ENCODE measurements around the gene HTT.

DNA sequence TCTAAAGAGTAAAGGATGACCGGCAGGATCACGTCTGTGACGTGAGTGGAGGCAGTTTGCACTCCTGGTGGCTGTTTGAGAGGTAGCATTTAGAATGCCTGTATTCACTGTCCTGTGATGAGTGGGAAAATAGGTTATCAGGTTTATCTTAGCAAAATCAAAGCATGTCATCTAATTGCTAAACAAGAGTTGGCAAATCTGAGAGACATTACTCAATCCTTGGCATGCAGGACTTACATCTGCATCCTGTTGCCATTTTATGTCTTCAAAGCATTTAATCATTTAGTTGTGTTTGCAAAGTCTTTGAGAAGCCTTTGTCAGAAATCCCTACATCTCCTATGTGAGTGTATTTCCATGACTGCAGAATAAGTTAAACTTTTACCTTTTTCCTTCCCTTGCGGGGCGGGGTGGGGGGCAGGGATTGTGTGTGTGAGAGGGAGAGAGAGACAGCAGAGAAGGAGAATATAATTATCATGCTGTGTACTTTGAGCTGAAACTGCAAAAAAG is 133.1 kb downstream of the HTT start:
- TF ChIP-seq CREB1 (IDR thresholded peaks at IDR 0.05), result no peak
- TF ChIP-seq CREB1 (CRISPR knock-in tag; IDR thresholded peaks at IDR 0.05), result no peak
- TF ChIP-seq, protein P1, sequence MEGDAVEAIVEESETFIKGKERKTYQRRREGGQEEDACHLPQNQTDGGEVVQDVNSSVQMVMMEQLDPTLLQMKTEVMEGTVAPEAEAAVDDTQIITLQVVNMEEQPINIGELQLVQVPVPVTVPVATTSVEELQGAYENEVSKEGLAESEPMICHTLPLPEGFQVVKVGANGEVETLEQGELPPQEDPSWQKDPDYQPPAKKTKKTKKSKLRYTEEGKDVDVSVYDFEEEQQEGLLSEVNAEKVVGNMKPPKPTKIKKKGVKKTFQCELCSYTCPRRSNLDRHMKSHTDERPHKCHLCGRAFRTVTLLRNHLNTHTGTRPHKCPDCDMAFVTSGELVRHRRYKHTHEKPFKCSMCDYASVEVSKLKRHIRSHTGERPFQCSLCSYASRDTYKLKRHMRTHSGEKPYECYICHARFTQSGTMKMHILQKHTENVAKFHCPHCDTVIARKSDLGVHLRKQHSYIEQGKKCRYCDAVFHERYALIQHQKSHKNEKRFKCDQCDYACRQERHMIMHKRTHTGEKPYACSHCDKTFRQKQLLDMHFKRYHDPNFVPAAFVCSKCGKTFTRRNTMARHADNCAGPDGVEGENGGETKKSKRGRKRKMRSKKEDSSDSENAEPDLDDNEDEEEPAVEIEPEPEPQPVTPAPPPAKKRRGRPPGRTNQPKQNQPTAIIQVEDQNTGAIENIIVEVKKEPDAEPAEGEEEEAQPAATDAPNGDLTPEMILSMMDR (IDR thresholded peaks at IDR 0.05 in 2 of 3, conservative IDR thresholded peaks at IDR 0.05 in 1 of 3; ENCODE audit: insufficient read depth in 2 of 3, low read depth in 1 of 3, low read length in 3 of 3), result no peak
- TF ChIP-seq EP300 (IDR thresholded peaks at IDR 0.05; ENCODE audit: low read length), result no peak
- no peak for TF ChIP-seq ADNP (tag; IDR thresholded peaks at IDR 0.05)
